Measurements from ENCODE around the gene FRAS1.
"Not testable (repeated sequence)": the region's sequence is repeated elsewhere in the genome, so short reads cannot be mapped to it uniquely, and the experiment has no call there.

Gene FRAS1

GRCh38 chr4:78057135-78057599 lies at the start of gene FRAS1:
TSS of gene FRAS1 (plus strand) at chr4:78057323. CDS start at chr4:78058010, 687 bp downstream.
- DNase-seq: peak; percentile 64

- DNase-seq: not testable (repeated sequence)
Observed at GRCh38 chr4:78011003-78011402, 46.1 kb upstream of the FRAS1 start.

- no peak for DNase-seq
Observed at GRCh38 chr4:78014889-78015886, 41.9 kb upstream of the FRAS1 start.

- DNase-seq: no peak
Observed at GRCh38 chr4:78018271-78019049, 38.7 kb upstream of the FRAS1 start.

- no peak for DNase-seq
Observed at GRCh38 chr4:78019414-78019813, 37.7 kb upstream of the FRAS1 start.

GRCh38 chr4:78020677-78021076 lies 36.4 kb upstream of the FRAS1 start:
- DNase-seq: no peak

- no peak for DNase-seq
Observed at GRCh38 chr4:78022517-78022916, 34.6 kb upstream of the FRAS1 start.

- DNase-seq: no peak
Observed at GRCh38 chr4:78024085-78024484, 33.0 kb upstream of the FRAS1 start.

- no peak for DNase-seq
Observed at GRCh38 chr4:78024576-78025091, 32.5 kb upstream of the FRAS1 start.

GRCh38 chr4:78031417-78031950 lies 25.6 kb upstream of the FRAS1 start:
- DNase-seq: no peak

GRCh38 chr4:78032446-78032845 lies 24.7 kb upstream of the FRAS1 start:
- DNase-seq: no peak

GRCh38 chr4:78032929-78033328 lies 24.2 kb upstream of the FRAS1 start:
- no peak for DNase-seq

- DNase-seq: no peak
Observed at GRCh38 chr4:78033861-78034260, 23.3 kb upstream of the FRAS1 start.

- no peak for DNase-seq
Observed at GRCh38 chr4:78038704-78039103, 18.4 kb upstream of the FRAS1 start.

- DNase-seq: no peak
Observed at GRCh38 chr4:78039678-78040077, 17.4 kb upstream of the FRAS1 start.

GRCh38 chr4:78040431-78040830 lies 16.7 kb upstream of the FRAS1 start:
- DNase-seq: no peak

- DNase-seq: no peak
Observed at GRCh38 chr4:78047366-78047765, 9.8 kb upstream of the FRAS1 start.

GRCh38 chr4:78056265-78057129 lies 626 bp upstream of the FRAS1 start:
- peak; percentile 57 for DNase-seq

- DNase-seq: peak; percentile 70
Observed at GRCh38 chr4:78057600-78058550, 752 bp downstream of the FRAS1 start.

GRCh38 chr4:78058591-78059523 lies 1.7 kb downstream of the FRAS1 start:
- DNase-seq: peak; percentile 57

All from activated CD8-positive, alpha-beta memory T cell treated with anti-CD3 and anti-CD28 coated beads, Interleukin-2, amount 50 U/mL, for 48 hours (primary cell).